ENCODE data around the gene GNPDA1. TPM values are rescaled to one million over a fixed set of nuclear protein-coding genes. Genes with fewer than 3 reads are reported as not detected.
"Not testable (repeated sequence)": the region's sequence is repeated elsewhere in the genome, so short reads cannot be mapped to it uniquely, and the experiment has no call there.

GNPDA1 gene
- total RNA-seq, 6 donors from 2014 or later, result 21.6 to 37.5 (median 31.7) TPM

GRCh38 chr5:142055301-142055700 is 42.5 kb upstream of the GNPDA1 start:
- no peak for ATAC-seq (ENCODE audit: low FRiP score in 2 of 2)
- H3K36me3 ChIP-seq, result no peaks in the 10 kb centered on the region
- DNase-seq, result no peak
- H3K4me3 ChIP-seq, result no peak overlapping the region
- H3K27me3 ChIP-seq, result no peaks in the 10 kb centered on the region
- H3K27ac ChIP-seq, result no peak overlapping the region
- H3K9me3 ChIP-seq, result no peaks in the 10 kb centered on the region
- TF ChIP-seq CTCF (IDR thresholded peaks at IDR 0.05), result no peak
- H3K4me1 ChIP-seq, result peaks cover 5 to 9% (median 7%) of the 10 kb centered on the region in 4 donors
- WGBS, 2 donors, result 100% methylated on average over 1 of the region's 1 CpG

GRCh38 chr5:142053426-142054151 is 40.8 kb upstream of the GNPDA1 start:
- TF ChIP-seq POLR2AphosphoS5 (IDR thresholded peaks at IDR 0.05) (peak in 1 of 2 donors; percentile 43), CTCF (IDR thresholded peaks at IDR 0.05) (no peak), POLR2A (IDR thresholded peaks at IDR 0.05) (peak in 1 of 4 donors; percentile 29)
- no peaks in the 10 kb centered on the region for H3K27me3 ChIP-seq
- WGBS, 2 donors, result 46 to 51% methylated on average over 4 of the region's 4 CpGs
- ATAC-seq (ENCODE audit: low FRiP score in 2 of 2), result peak; percentile 50 to 89
- no peaks in the 10 kb centered on the region for H3K9me3 ChIP-seq
- peak in 1 of 2 donors; percentile 34 for DNase-seq
- peaks cover 5 to 9% (median 7%) of the 10 kb centered on the region in 4 donors for H3K4me1 ChIP-seq
- no peak overlapping the region for H3K4me3 ChIP-seq
- peak overlapping the region in 1 of 4 donors; percentile 35 for H3K27ac ChIP-seq
- no peaks in the 10 kb centered on the region for H3K36me3 ChIP-seq

GRCh38 chr5:142052026-142052425 is 39.2 kb upstream of the GNPDA1 start:
- H3K9me3 ChIP-seq; ATAC-seq (ENCODE audit: low FRiP score in 2 of 2): not testable (repeated sequence)
- 86 to 88% methylated on average over 4 of the region's 4 CpGs for WGBS, 2 donors

GRCh38 chr5:142048272-142048671 is 35.4 kb upstream of the GNPDA1 start:
- no peak for DNase-seq
- Histone ChIP-seq H3K27me3 (no peaks in the 10 kb centered on the region), H3K4me1 (peaks cover 0 to 5% (median 3%) of the 10 kb centered on the region in 4 donors), H3K4me3 (no peak overlapping the region), H3K36me3 (no peaks in the 10 kb centered on the region), H3K9me3 (no peaks in the 10 kb centered on the region), H3K27ac (no peak overlapping the region)
- TF ChIP-seq POLR2AphosphoS5 (IDR thresholded peaks at IDR 0.05) (no peak), POLR2A (IDR thresholded peaks at IDR 0.05) (no peak), CTCF (IDR thresholded peaks at IDR 0.05) (no peak), EP300 (IDR thresholded peaks at IDR 0.05) (no peak)
- 68 to 76% methylated on average over 7 of the region's 7 CpGs for WGBS, 2 donors
- no peak for ATAC-seq (ENCODE audit: low FRiP score in 2 of 2)

More at GRCh38 chr5:142052026-142052425, 39.2 kb upstream of the GNPDA1 start:
- not testable (repeated sequence) for H3K27ac ChIP-seq, H3K36me3 ChIP-seq, H3K4me3 ChIP-seq, H3K27me3 ChIP-seq, H3K4me1 ChIP-seq, DNase-seq

GRCh38 chr5:142046191-142046590 is 33.4 kb upstream of the GNPDA1 start:
- TF ChIP-seq POLR2A (IDR thresholded peaks at IDR 0.05), result no peak
- TF ChIP-seq POLR2AphosphoS5 (IDR thresholded peaks at IDR 0.05), result no peak
- no peak for TF ChIP-seq CTCF (IDR thresholded peaks at IDR 0.05)
- TF ChIP-seq EP300 (IDR thresholded peaks at IDR 0.05), result no peak
- Histone ChIP-seq H3K4me1 (no peaks in the 10 kb centered on the region), H3K27me3 (no peaks in the 10 kb centered on the region), H3K27ac (no peak overlapping the region), H3K36me3 (no peaks in the 10 kb centered on the region), H3K4me3 (no peak overlapping the region), H3K9me3 (no peaks in the 10 kb centered on the region)
- 80 to 85% methylated on average over 7 of the region's 7 CpGs for WGBS, 2 donors
- ATAC-seq (ENCODE audit: low FRiP score in 2 of 2) (peak in 1 of 2 donors; percentile 79), DNase-seq (peak in 1 of 2 donors; percentile 37)

GRCh38 chr5:142040881-142041280 is 28.1 kb upstream of the GNPDA1 start:
- not testable (repeated sequence) for H3K4me3 ChIP-seq; H3K4me1 ChIP-seq; H3K27me3 ChIP-seq; H3K27ac ChIP-seq; H3K9me3 ChIP-seq; ATAC-seq (ENCODE audit: low FRiP score in 2 of 2); H3K36me3 ChIP-seq; DNase-seq
- WGBS, 2 donors, result 92 to 97% methylated on average over 6 of the region's 6 CpGs
